Hepatocyte (in vitro differentiated cells): Measurements from ENCODE around the gene SORL1.

Experiments used
- EZH2 ChIP-seq: fragments of 200-600 bp; sonication (generic); IDR thresholded peaks from 2 replicates; pipeline ENCODE4 v1.6.1; 2016; ENCODE audit warnings: antibody characterized with exemption, mild to moderate bottlenecking, borderline replicate concordance
- TF ChIP-seq, protein P1 (sequence below): fragments of 200-600 bp; sonication (generic); IDR thresholded peaks from 2 replicates; pipeline ENCODE4 v1.5.1; 2016; ENCODE audit warnings: antibody characterized with exemption, mild to moderate bottlenecking; ENCODE audit not compliant: poor library complexity

DNA sequence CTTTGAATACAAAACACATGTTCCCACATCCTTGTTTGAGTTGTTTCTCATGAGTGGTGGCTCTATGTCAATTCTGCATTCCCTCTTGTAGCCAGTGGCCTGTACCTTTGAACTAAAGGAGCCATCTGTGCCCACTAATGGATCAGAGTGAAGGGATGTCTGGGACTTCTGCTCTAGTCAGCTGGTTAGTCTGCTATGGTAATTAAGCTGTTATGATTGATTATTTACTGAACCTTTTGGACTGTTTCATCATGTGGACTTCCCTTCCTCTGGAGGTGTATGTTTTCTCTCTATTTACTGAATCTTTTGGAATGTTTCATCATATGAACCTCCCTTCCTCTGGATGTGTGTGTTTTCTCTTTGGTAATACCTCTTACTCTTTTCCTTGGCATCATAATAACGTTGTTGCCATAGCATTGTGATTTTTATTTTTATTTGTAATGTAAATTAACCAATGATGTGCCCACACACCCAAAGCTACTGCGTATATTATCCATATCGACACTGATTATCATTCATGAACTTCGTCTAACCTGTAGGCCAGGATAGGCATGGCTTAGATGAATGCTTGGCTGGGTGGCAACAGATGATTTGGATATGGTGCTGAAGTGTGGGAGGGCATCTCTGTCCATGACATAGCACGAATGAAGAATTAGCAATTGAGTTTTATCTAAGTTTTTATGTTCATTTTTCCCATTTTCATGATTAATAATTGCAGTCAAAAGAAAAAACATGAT is 113.0 kb downstream of the SORL1 start:
- no peak for TF ChIP-seq EZH2
- TF ChIP-seq, protein P1, sequence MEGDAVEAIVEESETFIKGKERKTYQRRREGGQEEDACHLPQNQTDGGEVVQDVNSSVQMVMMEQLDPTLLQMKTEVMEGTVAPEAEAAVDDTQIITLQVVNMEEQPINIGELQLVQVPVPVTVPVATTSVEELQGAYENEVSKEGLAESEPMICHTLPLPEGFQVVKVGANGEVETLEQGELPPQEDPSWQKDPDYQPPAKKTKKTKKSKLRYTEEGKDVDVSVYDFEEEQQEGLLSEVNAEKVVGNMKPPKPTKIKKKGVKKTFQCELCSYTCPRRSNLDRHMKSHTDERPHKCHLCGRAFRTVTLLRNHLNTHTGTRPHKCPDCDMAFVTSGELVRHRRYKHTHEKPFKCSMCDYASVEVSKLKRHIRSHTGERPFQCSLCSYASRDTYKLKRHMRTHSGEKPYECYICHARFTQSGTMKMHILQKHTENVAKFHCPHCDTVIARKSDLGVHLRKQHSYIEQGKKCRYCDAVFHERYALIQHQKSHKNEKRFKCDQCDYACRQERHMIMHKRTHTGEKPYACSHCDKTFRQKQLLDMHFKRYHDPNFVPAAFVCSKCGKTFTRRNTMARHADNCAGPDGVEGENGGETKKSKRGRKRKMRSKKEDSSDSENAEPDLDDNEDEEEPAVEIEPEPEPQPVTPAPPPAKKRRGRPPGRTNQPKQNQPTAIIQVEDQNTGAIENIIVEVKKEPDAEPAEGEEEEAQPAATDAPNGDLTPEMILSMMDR: no peak
